ENCODE results near the gene CDSN.
"Not testable (repeated sequence)": the region's sequence is repeated elsewhere in the genome, so short reads cannot be mapped to it uniquely, and the experiment has no call there.

The CDSN gene, protein sequence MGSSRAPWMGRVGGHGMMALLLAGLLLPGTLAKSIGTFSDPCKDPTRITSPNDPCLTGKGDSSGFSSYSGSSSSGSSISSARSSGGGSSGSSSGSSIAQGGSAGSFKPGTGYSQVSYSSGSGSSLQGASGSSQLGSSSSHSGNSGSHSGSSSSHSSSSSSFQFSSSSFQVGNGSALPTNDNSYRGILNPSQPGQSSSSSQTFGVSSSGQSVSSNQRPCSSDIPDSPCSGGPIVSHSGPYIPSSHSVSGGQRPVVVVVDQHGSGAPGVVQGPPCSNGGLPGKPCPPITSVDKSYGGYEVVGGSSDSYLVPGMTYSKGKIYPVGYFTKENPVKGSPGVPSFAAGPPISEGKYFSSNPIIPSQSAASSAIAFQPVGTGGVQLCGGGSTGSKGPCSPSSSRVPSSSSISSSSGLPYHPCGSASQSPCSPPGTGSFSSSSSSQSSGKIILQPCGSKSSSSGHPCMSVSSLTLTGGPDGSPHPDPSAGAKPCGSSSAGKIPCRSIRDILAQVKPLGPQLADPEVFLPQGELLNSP

DNA sequence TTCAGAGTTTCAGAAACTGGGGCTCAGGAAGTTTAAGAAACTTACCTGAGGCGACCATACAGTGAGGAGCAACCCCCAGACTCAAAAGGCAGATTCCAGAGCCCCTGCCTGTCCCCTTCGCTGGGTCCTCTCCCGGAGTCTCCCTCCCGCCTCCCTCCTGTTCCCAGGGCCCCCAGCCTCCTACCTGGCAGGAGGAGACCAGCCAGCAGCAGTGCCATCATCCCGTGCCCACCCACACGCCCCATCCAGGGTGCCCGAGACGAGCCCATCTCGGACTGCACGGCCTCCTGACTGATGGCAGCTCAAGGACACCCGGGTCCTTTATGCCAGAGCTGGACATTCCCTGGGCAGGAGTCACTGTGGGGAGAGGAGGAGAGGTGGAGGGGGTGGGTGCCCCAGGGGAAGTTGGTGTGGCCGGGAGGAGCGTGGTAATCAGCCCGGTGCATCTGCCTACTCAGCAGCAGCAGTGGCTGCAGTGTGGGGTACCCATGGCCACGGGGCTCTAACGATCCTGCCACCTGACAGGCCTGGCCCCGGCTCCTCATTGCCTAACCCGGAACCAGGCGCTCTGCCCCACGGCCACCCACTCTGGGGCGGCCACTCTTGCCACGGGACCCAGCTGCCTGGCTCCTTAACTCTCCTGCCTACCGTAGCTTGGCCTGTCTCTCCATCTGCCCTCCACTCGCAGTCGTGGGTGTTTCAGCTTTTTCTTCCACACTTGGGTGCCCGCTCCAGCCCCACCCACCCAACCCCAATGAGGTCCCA lies at the start of gene CDSN:
Gene CDSN (minus strand): TSS at position 296 of the 765 bp plus-strand sequence. CDS start 27 bp downstream, at position 269.
- DNase-seq (ENCODE audit: low spot score), result no peak

DNA sequence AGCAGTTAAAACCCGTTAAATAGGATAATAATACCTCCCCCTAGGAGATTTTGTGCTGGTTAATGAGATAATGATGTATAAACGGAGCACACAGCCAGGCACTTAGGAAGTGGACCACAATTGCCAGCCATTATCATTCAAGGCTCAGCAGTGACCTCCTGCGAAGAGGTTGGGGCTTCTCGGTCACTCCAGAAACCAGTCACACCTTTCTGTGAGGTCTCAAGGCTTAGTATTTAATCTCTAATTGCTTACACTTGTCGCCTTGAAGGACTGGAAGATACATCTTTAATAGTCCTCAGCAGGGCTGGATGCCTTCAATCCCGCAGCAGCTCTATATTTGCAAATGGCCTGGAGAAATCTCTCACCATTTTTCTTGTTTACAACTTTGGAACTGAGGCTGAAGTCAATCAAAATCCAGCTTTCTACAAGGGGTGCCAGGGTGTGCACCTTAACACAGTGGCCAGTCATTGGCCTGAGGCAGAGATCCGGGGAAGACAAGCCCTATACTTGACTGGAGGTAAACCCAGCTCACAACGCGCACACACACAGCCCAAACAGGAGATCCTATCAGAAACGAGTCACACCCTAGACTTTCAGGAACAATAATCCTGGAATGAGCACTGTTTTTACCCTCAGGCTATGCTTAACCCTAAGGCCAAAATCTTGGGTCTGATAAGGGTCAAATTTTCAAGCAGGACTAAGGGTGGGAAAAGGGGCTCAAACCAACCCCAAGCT lies 49.0 kb upstream of the CDSN start:
- no peak for DNase-seq (ENCODE audit: low spot score)

DNA sequence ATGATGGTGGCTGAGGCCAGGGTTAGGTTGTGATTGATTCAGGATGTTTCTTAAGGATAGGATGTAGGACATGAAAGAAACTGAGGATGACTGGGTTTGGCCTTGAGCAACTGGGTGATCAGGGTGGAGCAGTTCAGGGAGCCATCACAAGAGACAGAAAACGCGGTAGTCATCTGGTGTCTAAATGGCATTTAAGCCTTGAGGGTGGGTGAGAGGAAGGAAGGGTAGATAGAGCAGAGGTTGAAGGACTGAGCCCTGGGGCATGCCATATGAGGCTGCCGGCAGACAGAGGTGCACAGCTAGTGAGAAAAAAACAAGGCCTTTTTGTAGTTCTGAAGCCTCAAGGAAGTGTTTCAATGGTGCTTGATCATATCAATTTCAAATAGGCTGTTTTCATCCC lies 48.4 kb upstream of the CDSN start:
- DNase-seq (ENCODE audit: low spot score), result no peak

DNA sequence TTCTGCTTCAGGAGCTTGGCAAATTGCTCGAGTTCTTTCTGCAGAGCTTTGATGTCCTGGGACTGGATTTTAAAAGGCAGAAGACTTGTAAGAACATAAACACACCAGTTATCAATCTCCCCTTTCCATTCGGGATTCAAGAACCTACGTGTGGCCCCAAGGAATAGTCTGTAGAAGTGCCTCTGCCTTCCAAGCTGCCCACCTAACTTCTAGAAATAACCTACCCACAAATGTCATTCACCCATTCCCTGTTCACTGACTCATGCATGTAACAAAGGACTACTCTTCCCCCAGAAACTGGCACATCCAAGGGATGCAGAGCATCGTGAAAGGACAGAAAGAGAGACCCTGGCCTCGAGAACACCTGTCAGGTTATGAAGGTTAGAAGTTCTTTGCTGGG lies 45.7 kb upstream of the CDSN start:
- no peak for DNase-seq (ENCODE audit: low spot score)

DNA sequence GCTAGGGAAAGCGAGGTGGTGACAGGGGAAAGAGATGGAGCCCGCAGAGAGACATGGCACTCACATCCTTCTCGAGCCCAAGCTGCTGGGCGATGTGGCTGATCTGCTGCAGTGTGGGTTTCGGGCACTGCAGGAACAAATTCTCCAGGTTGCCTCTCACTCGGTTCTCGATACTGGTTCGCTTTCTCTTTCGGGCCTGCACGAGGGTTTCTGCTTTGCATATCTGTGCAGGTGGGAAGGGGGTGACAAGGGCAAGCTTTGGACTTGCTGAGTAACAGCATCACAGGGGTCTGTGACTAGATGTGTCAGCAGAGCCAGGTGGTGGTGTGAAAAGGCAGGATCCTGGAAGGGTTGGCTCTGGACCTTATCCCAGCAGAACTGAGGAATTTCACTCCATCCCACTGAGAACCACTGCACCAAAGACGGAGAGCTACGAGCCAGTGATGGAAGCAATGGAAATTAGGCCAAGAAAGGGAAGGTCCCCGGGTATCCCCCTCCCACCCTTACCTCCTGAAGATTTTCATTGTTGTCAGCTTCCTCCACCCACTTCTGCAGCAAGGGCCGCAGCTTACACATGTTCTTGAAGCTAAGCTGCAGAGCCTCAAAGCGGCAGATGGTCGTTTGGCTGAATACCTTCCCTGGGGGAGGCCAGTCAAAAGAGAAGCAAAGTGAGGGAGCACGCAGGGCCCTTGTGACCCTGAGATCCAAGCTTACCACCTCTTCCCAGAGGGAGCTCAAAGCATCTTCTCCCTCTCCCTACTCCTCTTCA lies 45.0 kb upstream of the CDSN start:
- peak; percentile 34 for DNase-seq (ENCODE audit: low spot score)

DNA sequence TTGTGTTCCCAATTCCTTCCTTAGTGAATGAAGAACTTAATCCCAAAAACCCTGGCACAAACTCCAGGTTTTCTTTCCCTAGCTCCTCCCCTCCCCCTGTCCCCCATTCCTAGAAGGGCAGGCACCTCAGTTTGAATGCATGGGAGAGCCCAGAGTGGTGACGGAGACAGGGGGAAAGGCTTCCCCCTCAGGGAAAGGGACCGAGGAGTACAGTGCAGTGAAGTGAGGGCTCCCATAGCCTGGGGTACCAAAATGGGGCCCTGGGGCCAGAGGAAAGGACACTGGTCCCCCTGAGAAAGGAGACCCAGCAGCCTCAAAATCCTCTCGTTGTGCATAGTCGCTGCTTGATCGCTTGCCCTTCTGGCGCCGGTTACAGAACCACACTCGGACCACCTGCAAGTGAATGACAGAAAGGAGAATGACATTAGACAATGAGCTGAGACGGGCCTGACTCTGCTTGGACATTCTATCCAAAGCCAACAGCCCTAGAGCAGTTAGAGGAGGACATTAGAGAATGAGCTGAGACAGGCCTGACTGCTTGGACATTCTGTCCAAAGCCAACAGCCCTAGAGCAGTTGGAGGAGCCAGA lies 44.3 kb upstream of the CDSN start:
- DNase-seq (ENCODE audit: low spot score), result not testable (repeated sequence)

DNA sequence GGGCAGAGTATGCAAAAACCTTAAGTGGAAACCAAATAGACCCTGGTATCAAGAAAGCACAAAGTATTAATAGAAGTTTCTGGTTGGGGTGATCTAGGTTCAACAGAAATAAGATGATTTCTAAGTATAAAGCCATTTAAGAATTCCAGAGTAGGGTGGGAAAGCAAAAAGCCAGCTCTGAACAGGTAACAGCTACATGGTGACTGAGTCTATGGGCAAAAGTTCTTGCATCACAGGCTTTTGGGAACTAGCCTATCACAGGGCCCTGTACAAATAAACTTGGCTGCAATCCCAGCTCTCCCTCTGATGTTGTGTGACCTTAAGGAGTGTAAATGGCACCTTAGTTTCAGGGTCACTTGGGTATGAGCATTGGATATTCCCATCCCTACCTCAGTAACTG lies 43.7 kb upstream of the CDSN start:
- DNase-seq (ENCODE audit: low spot score), result no peak

DNA sequence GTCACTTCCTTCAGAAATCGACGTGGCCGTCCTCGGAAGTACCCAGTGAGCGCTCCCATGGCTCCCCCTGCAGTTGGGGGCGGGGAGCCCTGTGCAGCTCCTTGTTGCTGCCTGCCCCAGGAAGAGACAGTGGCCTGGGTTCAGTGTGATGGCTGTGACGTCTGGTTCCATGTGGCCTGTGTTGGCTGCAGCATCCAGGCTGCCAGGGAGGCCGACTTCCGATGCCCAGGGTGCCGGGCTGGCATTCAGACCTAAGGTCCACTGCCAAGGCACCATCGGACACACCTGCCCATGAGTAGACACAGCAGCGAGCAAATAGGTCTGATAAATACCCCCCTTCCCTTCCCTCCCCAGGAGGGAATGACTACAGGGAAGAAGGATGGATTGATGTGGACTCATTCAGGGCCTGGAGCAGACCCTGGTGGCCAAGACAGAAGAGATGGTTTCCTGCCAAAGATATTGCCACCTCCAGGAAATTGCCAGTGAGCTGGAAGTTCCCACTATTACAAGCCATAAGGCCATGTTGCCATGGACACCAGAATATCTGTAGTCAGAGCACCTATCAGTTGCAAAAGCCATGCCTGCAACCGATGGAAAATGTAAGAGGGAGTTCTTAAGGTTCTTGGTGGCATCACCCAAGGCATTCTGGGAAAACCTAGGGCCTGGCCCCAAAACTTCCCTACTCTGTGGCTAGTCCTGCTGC lies 42.4 kb upstream of the CDSN start:
- DNase-seq (ENCODE audit: low spot score), result no peak

DNA sequence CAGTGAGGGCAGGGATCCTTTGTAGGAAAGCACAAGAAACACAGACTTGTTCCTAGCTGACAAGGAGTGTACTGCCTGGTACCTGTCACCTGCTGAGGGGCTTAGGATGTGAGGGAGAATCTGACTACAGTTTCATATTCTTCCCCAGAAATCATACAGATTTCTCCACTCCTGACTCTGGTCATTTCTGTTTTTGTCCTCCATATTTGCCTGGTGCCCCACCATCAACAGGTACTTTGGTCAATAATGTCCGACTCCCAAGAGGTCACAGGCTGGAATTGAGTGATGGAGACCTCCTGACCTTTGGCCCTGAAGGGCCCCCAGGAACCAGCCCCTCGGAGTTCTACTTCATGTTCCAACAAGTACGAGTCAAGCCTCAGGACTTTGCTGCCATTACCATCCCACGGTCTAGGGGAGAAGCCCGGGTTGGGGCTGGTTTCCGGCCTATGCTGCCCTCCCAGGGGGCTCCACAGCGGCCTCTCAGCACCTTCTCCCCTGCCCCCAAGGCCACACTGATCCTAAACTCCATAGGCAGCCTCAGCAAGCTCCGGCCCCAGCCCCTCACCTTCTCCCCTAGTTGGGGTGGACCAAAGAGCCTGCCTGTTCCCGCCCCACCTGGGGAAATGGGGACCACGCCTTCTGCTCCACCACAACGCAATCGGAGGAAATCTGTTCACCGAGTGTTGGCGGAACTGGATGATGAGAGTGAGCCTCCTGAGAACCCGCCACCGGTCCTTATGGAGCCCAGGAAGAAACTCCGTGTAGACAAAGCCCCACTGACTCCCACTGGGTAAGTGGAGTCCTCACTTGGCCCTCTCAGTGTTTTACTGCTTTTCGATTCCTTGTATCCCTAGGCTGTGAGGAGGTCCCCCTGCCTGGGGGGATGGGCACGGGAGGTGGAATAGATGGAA lies 41.2 kb upstream of the CDSN start:
- DNase-seq (ENCODE audit: low spot score), result no peak

DNA sequence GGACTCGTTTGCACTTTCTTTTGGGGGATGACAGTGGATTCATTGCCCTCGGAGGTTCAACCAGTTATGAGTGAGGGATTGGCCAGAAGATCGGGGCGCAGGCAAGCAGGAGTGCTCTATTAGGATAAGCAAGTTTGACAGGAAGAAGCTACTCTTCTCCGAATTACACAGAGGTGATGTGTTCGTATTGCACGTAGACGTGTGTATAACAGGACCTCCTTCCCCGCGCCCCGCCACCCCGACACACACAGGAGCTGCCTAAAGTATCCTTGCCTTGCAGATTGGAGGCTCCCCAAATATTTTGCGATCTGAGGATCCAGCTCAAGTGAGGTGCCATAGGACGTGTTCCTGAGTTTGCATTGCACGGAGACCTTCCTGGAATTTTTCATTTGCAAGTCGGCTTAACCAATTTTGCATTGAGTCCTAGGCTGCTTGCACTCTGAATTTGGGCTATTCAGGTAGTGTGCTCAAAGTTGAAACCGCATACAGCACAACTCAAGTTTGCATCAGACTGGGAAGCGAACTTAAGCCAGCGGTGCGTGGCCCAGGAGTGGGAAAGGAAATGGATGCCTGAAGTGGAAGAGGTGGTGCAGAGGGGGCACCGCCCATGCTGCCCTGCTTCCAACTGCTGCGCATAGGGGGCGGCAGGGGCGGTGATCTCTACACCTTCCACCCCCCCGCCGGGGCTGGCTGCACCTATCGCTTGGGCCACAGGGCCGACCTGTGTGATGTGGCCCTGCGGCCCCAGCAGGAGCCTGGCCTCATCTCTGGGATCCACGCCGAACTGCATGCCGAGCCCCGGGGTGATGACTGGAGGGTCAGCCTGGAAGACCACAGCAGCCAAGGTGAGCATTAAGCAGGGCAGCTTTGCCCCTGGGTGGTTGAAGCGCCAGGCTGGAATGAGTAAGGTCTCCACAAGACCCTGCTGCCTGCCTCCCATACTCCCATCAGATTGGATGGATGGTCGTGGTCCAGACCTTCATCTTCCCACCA lies 38.9 kb upstream of the CDSN start:
- no peak for DNase-seq (ENCODE audit: low spot score)

DNA sequence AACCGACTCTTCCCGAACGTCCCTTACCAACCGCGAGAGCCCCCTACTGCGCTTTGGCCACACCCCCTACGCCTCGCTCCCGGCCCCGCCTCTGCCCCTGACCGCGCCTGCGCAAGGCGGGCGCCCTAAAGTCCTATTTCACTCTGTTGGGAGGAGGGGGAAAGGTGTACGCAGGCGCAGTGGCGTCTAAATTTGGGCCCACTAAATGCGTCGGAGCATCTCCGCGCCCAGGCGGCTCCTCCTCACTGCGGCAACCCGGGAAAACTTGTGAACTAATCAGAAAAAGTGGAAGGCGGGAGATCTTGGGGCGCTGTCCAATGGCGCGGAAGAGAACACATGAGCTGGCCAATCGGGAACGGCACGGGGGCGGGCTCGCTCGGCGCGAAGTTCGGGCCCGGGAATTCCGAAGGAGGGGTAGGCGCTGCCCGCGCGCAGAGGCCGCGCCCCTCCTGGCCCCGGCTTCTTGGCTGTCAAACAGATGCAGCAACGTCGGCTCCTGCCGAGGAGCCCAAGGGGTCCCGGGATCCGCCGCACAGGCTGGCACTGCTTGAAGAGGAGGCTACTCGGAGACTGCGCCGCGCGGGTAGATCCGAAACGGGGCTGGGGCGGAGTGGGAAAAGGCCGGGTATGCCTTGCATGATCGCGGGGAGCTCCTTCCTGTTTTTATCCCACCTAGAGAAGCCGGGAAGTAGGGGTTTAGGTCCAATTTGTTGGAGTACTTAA lies 38.1 kb upstream of the CDSN start, which contains the start of gene TCF19:
Gene TCF19 (plus strand): TSS at position 450 of the 723 bp plus-strand sequence. CDS start 881 bp downstream, outside the sequence.
- peak; percentile 99 for DNase-seq (ENCODE audit: low spot score)

DNA sequence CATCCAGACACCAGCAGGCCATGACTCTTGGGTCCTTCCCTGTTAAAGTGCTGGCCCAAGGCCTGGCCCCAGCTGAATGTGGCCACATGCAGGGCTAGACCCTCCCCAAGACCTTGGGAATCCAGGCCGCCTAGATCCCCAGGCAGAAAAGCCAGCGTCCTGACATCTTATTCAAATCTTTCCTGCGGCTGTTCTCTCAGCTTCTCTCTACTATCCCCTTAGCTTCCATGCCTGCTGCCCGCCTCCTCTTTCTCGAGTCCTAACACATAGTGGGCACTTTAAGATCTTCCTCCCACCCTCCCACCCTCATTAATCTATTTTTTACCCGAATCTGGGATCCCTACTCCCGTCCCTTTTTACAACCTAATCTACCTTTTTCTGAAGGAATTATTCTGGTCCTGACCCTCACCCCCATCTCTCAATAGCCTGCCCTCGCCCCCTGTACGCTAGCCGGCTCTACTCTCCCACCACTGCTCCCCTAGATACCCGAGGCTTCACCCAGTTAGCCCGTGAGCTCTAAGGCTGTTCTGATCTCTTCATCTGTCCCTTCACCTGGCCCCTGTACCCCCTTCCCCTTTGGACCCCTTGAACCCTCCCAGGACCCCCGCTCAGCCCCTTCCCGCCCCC lies 37.4 kb upstream of the CDSN start, which contains the start of gene CCHCR1:
Gene CCHCR1 (minus strand): TSS at position 290 of the 627 bp plus-strand sequence. CDS start 202 bp downstream, at position 88.
- no peak for DNase-seq (ENCODE audit: low spot score)

DNA sequence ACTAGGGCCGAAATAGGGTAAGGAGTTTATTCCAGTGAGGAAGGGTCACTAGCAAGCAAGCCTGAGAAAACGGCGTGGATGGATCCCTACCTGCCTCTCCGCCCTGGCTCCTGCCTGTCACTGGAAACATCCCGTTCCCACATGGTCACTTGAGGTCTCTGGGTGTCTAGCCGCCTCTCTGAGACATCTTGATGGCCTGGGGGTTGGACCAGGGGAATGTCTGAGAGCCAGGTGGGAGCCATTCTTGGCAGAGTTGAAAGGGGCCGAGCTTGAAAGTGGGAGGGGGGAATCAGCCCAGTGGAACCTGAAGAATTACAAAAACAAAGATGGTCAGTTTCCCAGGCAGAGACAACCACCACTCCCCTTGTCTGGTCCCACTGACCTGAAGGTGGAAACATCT lies 36.4 kb upstream of the CDSN start:
- no peak for DNase-seq (ENCODE audit: low spot score)

DNA sequence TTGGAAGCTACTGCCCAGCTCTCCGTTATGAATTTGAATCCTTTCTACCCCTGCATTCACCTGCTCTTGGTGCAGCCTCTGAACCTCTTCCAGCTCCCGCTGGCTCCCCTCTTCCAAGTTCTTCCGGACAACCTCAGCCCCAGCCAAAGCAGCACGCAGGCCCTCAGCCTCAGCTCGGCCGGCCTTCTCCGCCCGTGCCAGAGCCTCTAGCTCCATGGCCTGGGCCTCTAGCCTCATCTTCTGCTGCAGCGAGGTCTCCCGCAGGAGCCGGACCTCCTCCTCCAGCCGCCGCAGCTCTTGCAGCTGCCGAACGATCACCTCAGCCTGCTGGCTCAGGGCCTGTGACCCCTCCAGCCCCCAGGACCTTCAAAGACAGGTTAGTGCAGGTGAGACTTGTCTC lies 34.2 kb upstream of the CDSN start:
- no peak for DNase-seq (ENCODE audit: low spot score)

DNA sequence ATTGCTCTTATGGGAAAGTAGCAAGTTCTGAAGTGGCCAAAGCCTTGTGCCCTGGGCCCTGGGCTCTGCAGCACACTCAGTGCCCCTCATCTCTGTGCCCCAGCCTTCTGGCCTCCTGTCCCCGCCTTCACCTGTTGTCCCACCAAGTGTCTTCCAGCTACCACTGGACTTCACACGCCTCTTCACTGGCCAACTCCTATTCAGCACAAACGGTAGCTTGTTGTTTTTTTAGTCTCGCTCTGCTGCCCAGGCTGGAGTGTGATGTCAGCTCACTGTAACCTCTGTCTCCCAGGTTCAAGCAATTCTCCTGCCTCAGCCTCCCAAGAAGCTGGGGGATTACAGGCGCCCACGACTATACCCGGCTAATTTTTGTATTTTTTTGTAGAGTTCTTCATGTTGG lies 32.5 kb upstream of the CDSN start:
- DNase-seq (ENCODE audit: low spot score), result no peak

DNA sequence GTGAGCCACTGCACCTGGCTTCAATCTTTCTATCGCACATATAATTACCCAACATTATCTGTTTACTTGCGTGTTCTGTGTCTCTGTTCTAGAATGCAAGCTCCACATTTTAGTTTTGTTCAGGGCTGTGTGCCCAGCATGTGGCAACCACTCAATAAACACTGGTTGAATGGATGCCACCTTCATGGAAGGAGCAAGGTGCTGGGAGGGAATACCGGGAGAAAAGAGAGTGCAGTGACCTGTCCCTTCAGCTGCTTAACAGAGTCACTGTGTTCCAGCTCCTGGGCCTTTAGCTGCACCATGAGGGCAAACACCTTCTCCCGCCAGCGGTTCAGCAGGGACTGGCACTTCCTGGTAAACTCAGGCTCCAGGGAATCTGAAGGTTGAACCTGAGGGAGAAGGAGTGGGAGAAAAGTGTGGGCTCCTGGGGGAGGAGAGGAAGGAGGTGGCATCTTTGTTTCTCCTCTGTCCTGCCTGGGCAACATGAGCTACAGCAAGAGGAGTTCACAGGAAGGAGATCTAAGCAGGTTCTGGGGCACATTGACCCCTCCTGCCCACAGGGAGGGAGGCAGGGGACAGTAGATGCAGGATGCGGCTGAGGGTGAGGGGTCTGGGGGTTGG lies 29.7 kb upstream of the CDSN start:
- no peak for DNase-seq (ENCODE audit: low spot score)

Data from NAMALWA (cell line).